Measurements from ENCODE around the gene FBXO28. TPM values are rescaled to one million over a fixed set of nuclear protein-coding genes. Genes with fewer than 3 reads are reported as not detected.
A peak's percentile ranks its signal among the peaks of the same experiment; 100 is the strongest.

FBXO28 gene
- polyA plus RNA-seq, 1 of the 3 experiments (the other 2 are of a cell fraction), result 8.1 TPM

GRCh38 chr1:224180783-224181452, 67.0 kb downstream of the FBXO28 start:
- ChIA-PET POLR2A (no interaction called here), CTCF (interaction anchor here (0.9 kb wide), 1 partner anchor 12 kb away, joined by 3 read pairs; no protein-coding TSS in a partner anchor)
- no peaks in the 10 kb centered on the region for H3K9me2 ChIP-seq
- H3K4me3 ChIP-seq (ENCODE audit: low read depth in 2 of 2, low read length in 1 of 2), result no peak overlapping the region
- 86% methylated on average over 10 of the region's 11 CpGs for WGBS (ENCODE audit: low lambda C conversion rate)
- TF ChIP-seq RCOR1 (IDR thresholded peaks at IDR 0.05; ENCODE audit: low read length), result no peak
- peaks cover under 1% of the 10 kb centered on the region; the same call in 1 of the 2 replicates for H4K20me1 ChIP-seq (ENCODE audit: insufficient read depth)
- H3K4me2 ChIP-seq, result no peak overlapping the region
- DNase-seq, result no peak
- H3K36me3 ChIP-seq (replicated peaks in 1 of 2; ENCODE audit: control insufficient read depth in 1 of 2, insufficient read depth in 2 of 2, low read length in 1 of 2), result peaks cover 0 to 2% of the 10 kb centered on the region in 2 experiments
- no peak overlapping the region for H3K9ac ChIP-seq
- no peak overlapping the region for H2AFZ ChIP-seq (ENCODE audit: low read depth)
- no peak overlapping the region for H3K27ac ChIP-seq (ENCODE audit: low read depth in 2 of 2, low read length in 1 of 2)
- H3K4me1 ChIP-seq (ENCODE audit: control insufficient read depth in 1 of 2, insufficient read depth in 2 of 2, low read depth in 1 of 2, low read length in 1 of 2), result peaks cover 5 to 13% of the 10 kb centered on the region in 2 experiments; a peak in 2 of 4 replicates
- H3K27me3 ChIP-seq (ENCODE audit: insufficient read depth), result no peaks in the 10 kb centered on the region
- H3K79me2 ChIP-seq (ENCODE audit: insufficient read depth), result peaks cover 34% of the 10 kb centered on the region
- H3F3A ChIP-seq (replicated peaks; ENCODE audit: insufficient read depth), result no peaks in the 10 kb centered on the region
- no peaks in the 10 kb centered on the region for H3K9me3 ChIP-seq

GRCh38 chr1:224181453-224181810, 67.5 kb downstream of the FBXO28 start:
- no peak overlapping the region for H2AFZ ChIP-seq (ENCODE audit: low read depth)
- no peak overlapping the region for H3K4me2 ChIP-seq
- no peaks in the 10 kb centered on the region for H3K27me3 ChIP-seq (ENCODE audit: insufficient read depth)
- H3K27ac ChIP-seq (ENCODE audit: low read depth in 2 of 2, low read length in 1 of 2), result no peak overlapping the region
- H3K9me2 ChIP-seq, result no peaks in the 10 kb centered on the region
- no peak overlapping the region for H3K9ac ChIP-seq
- DNase-seq, result no peak
- H3K4me1 ChIP-seq (ENCODE audit: control insufficient read depth in 1 of 2, insufficient read depth in 2 of 2, low read depth in 1 of 2, low read length in 1 of 2), result peaks cover 5 to 13% of the 10 kb centered on the region in 2 experiments; a peak in 2 of 4 replicates
- POLR2A ChIA-PET, result no interaction called here
- TF ChIP-seq FOXJ3 (CRISPR knock-in tag; IDR thresholded peaks at IDR 0.05) (no peak), FOXM1 (IDR thresholded peaks at IDR 0.05; ENCODE audit: low read depth) (no peak), EZH2phosphoT487 (IDR thresholded peaks at IDR 0.05; ENCODE audit: borderline replicate concordance, low read depth) (no peak)
- no peak overlapping the region for H3K4me3 ChIP-seq (ENCODE audit: low read depth in 2 of 2, low read length in 1 of 2)
- peaks cover 39% of the 10 kb centered on the region for H3K79me2 ChIP-seq (ENCODE audit: insufficient read depth)
- whole genome bisulfite sequencing (ENCODE audit: low lambda C conversion rate), result 97% methylated on average over 4 of the region's 4 CpGs
- CTCF ChIA-PET, result interaction anchor here (0.6 to 0.9 kb wide), 2 partner anchors 12 to 64 kb away, joined by 3 read pairs; no protein-coding TSS in a partner anchor
- no peaks in the 10 kb centered on the region for H3F3A ChIP-seq (replicated peaks; ENCODE audit: insufficient read depth)
- H3K9me3 ChIP-seq, result no peaks in the 10 kb centered on the region
- peaks cover 0 to 6% of the 10 kb centered on the region in 2 experiments for H3K36me3 ChIP-seq (replicated peaks in 1 of 2; ENCODE audit: control insufficient read depth in 1 of 2, insufficient read depth in 2 of 2, low read length in 1 of 2)
- peaks cover 5% of the 10 kb centered on the region; the same call in 1 of the 2 replicates for H4K20me1 ChIP-seq (ENCODE audit: insufficient read depth)

- Histone ChIP-seq H3K4me2 (peak overlapping the region; percentile 94), H3K9ac (peak overlapping the region; percentile 94), H3K27me3 (ENCODE audit: insufficient read depth) (no peaks in the 10 kb centered on the region), H3K79me2 (ENCODE audit: insufficient read depth) (peaks cover 47% of the 10 kb centered on the region), H3K9me2 (no peaks in the 10 kb centered on the region), H3K27ac (ENCODE audit: low read depth in 2 of 2, low read length in 1 of 2) (peak overlapping the region; percentile 81 to 84), H3K36me3 (replicated peaks in 1 of 2; ENCODE audit: control insufficient read depth in 1 of 2, insufficient read depth in 2 of 2, low read length in 1 of 2) (peaks cover 0 to 9% of the 10 kb centered on the region in 2 experiments), H3F3A (replicated peaks; ENCODE audit: insufficient read depth) (no peaks in the 10 kb centered on the region), H3K4me1 (ENCODE audit: control insufficient read depth in 1 of 2, insufficient read depth in 2 of 2, low read depth in 1 of 2, low read length in 1 of 2) (peaks cover 5 to 13% of the 10 kb centered on the region in 2 experiments; a peak in 2 of 4 replicates), H3K4me3 (ENCODE audit: low read depth in 2 of 2, low read length in 1 of 2) (peak overlapping the region; percentile 63 to 73), H2AFZ (ENCODE audit: low read depth) (peak overlapping the region; percentile 91), H3K9me3 (no peaks in the 10 kb centered on the region), H4K20me1 (ENCODE audit: insufficient read depth) (peaks cover 14% of the 10 kb centered on the region; the same call in 1 of the 2 replicates)
- WGBS (ENCODE audit: low lambda C conversion rate), result 86% methylated on average over 22 of the region's 22 CpGs
- DNase-seq, result no peak
- CTCF ChIA-PET, result interaction anchor here (0.6 to 1.3 kb wide), 5 partner anchors 11 to 66 kb away, joined by 3 read pairs; no protein-coding TSS in a partner anchor
- TF ChIP-seq GABPA (IDR thresholded peaks at IDR 0.05; ENCODE audit: low read depth) (no peak), NRF1 (IDR thresholded peaks at IDR 0.05; ENCODE audit: low read depth, low read length) (no peak), MEF2A (IDR thresholded peaks at IDR 0.05; ENCODE audit: borderline replicate concordance, low read depth) (no peak), RAD21 (IDR thresholded peaks at IDR 0.05; ENCODE audit: low read length) (no peak), ELF1 (IDR thresholded peaks at IDR 0.05) (no peak), MAX (IDR thresholded peaks at IDR 0.05; ENCODE audit: low read depth) (no peak), USF1 (IDR thresholded peaks at IDR 0.05; ENCODE audit: borderline replicate concordance, low read depth) (no peak), SMC3 (IDR thresholded peaks at IDR 0.05; ENCODE audit: low read depth, low read length) (no peak), SIN3A (IDR thresholded peaks at IDR 0.05; ENCODE audit: borderline replicate concordance, low read depth, low read length) (no peak), PBX3 (IDR thresholded peaks at IDR 0.05) (no peak)
- POLR2A ChIA-PET, result interaction anchor here (0.5 to 1.2 kb wide), 3 partner anchors 8 to 61 kb away, joined by 3 read pairs; no protein-coding TSS in a partner anchor
Observed at GRCh38 chr1:224182057-224182865, 68.3 kb downstream of the FBXO28 start.

Measured in SK-N-SH (cell line).